ENCODE data around the gene CD274.

- TF ChIP-seq CTCF (IDR thresholded peaks at IDR 0.05; ENCODE audit: poor library complexity, severe bottlenecking): no peak
- no peak for TF ChIP-seq RAD21 (conservative IDR thresholded peaks at IDR 0.05)
- TF ChIP-seq EZH2 (IDR thresholded peaks at IDR 0.05; ENCODE audit: borderline replicate concordance, insufficient read depth, low read length, poor library complexity, severe bottlenecking): no peak
- TF ChIP-seq POLR2AphosphoS5 (IDR thresholded peaks at IDR 0.05): no peak
- no peak for TF ChIP-seq MXI1 (conservative IDR thresholded peaks at IDR 0.05; ENCODE audit: poor library complexity, severe bottlenecking)
- no peak for TF ChIP-seq EP300 (conservative IDR thresholded peaks at IDR 0.05; ENCODE audit: poor library complexity, severe bottlenecking)
- TF ChIP-seq TAF1 (IDR thresholded peaks at IDR 0.05; ENCODE audit: low read depth): no peak
- no peak for TF ChIP-seq REST (IDR thresholded peaks at IDR 0.05; ENCODE audit: borderline replicate concordance)
- TF ChIP-seq SMC3 (conservative IDR thresholded peaks at IDR 0.05; ENCODE audit: poor library complexity): no peak
Observed at GRCh38 chr9:5455181-5455580, 4.8 kb downstream of the CD274 start.

Data from neural cell (in vitro differentiated cells).